Astrocyte (in vitro differentiated cells and primary cell): ENCODE measurements around the gene COL15A1. TPM values are rescaled to one million over a fixed set of nuclear protein-coding genes. Genes with fewer than 3 reads are reported as not detected.

Experiments
- DNase-seq: peaks from one replicate; pipeline ENCODE4 v3.0.0-alpha.2; 2010; ENCODE audit warnings: low read depth
- FAIRE-seq: peaks from 2 replicates; lab custom pipeline; 2011; peaks lifted over from hg19 to GRCh38; lab: Jason Lieb, UNC
- H2AFZ ChIP-seq: 2 replicates; pipeline ENCODE4 v1.6.0; 2012; ENCODE audit warnings: low read depth, low read length, inconsistent platforms
- H3K27ac ChIP-seq: 2 replicates; pipeline ENCODE4 v1.5.1; 2011; ENCODE audit warnings: low read depth, low read length, inconsistent platforms
- H3K27me3 ChIP-seq: 2 replicates; pipeline ENCODE4 v1.6.0; 2011; ENCODE audit warnings: low read length, inconsistent platforms; ENCODE audit not compliant: insufficient read depth
- H3K36me3 ChIP-seq: 2 replicates; pipeline ENCODE4 v1.5.1; 2011; ENCODE audit warnings: low read length, inconsistent platforms; ENCODE audit not compliant: insufficient read depth
- H3K4me1 ChIP-seq: 2 replicates; pipeline ENCODE4 v1.5.1; 2011; ENCODE audit warnings: low read length, inconsistent platforms; ENCODE audit not compliant: insufficient read depth
- H3K4me2 ChIP-seq: 2 replicates; pipeline ENCODE4 v1.6.0; 2012; ENCODE audit warnings: low read length, inconsistent platforms
- H3K4me3 ChIP-seq: 2 replicates; pipeline ENCODE4 v1.5.1; 2011; ENCODE audit warnings: low read depth, mild to moderate bottlenecking, low read length, inconsistent platforms; ENCODE audit not compliant: insufficient read depth
- H3K79me2 ChIP-seq: 2 replicates; pipeline ENCODE4 v1.6.0; 2012; ENCODE audit warnings: mild to moderate bottlenecking, low read length, inconsistent platforms; ENCODE audit not compliant: insufficient read depth
- H3K9ac ChIP-seq: 2 replicates; pipeline ENCODE4 v1.6.0; 2012; ENCODE audit warnings: mild to moderate bottlenecking, low read length, inconsistent platforms
- H3K9me3 ChIP-seq: 2 replicates; pipeline ENCODE4 v1.5.1; 2012; ENCODE audit warnings: low read depth, mild to moderate bottlenecking, low read length, inconsistent platforms; ENCODE audit not compliant: insufficient read depth
- H4K20me1 ChIP-seq: 2 replicates; pipeline ENCODE4 v1.6.0; 2012; ENCODE audit warnings: low read length, inconsistent platforms; ENCODE audit not compliant: insufficient read depth
- H3K27ac Mint-ChIP-seq: one replicate; pipeline ENCODE4 v1.8.0; 2021; ENCODE audit warnings: mild to moderate bottlenecking, mixed read lengths; ENCODE audit not compliant: unreplicated experiment
- H3K27me3 Mint-ChIP-seq: one replicate; pipeline ENCODE4 v1.8.0; 2021; ENCODE audit warnings: low read depth, mixed read lengths; ENCODE audit not compliant: unreplicated experiment
- H3K36me3 Mint-ChIP-seq: one replicate; pipeline ENCODE4 v1.8.0; 2021; ENCODE audit warnings: low read depth, mixed read lengths; ENCODE audit not compliant: unreplicated experiment
- H3K4me1 Mint-ChIP-seq: one replicate; pipeline ENCODE4 v1.8.0; 2021; ENCODE audit warnings: low read depth, mixed read lengths; ENCODE audit not compliant: unreplicated experiment
- H3K4me3 Mint-ChIP-seq: one replicate; pipeline ENCODE4 v1.8.0; 2021; ENCODE audit warnings: mild to moderate bottlenecking, moderate library complexity, mixed read lengths; ENCODE audit not compliant: unreplicated experiment
- H3K9me3 Mint-ChIP-seq: one replicate; pipeline ENCODE4 v1.8.0; 2021; ENCODE audit warnings: mild to moderate bottlenecking, mixed read lengths; ENCODE audit not compliant: unreplicated experiment
- EZH2 ChIP-seq: IDR thresholded peaks from 2 replicates; pipeline ENCODE4 v1.6.1; 2012; ENCODE audit warnings: mild to moderate bottlenecking, low read length, inconsistent platforms; ENCODE audit not compliant: insufficient read depth
- total RNA-seq: library from RNA; stranded (reverse); gene quantifications from 2 replicates; pipeline ENCODE4 v1.2.1, GENCODE V29; 2021
- TF ChIP-seq, protein P1 (sequence below): IDR thresholded peaks from 2 replicates; pipeline ENCODE4 v1.5.1; 2011; ENCODE audit warnings: low read depth, mild to moderate bottlenecking, inconsistent platforms, low read length, moderate library complexity; ENCODE audit not compliant: insufficient read depth

The COL15A1 gene
- total RNA-seq, 1 donor from 2014 or later: 5.6 TPM

GRCh38 chr9:98940276-98940675 lies 3.4 kb upstream of the COL15A1 start:
- H3K9me3 ChIP-seq: peaks cover 3% of the 10 kb centered on the region
- peaks cover 77% of the 10 kb centered on the region for H3K27me3 Mint-ChIP-seq
- no peak overlapping the region for H3K4me3 ChIP-seq
- H3K79me2 ChIP-seq: no peaks in the 10 kb centered on the region
- TF ChIP-seq, protein P1, sequence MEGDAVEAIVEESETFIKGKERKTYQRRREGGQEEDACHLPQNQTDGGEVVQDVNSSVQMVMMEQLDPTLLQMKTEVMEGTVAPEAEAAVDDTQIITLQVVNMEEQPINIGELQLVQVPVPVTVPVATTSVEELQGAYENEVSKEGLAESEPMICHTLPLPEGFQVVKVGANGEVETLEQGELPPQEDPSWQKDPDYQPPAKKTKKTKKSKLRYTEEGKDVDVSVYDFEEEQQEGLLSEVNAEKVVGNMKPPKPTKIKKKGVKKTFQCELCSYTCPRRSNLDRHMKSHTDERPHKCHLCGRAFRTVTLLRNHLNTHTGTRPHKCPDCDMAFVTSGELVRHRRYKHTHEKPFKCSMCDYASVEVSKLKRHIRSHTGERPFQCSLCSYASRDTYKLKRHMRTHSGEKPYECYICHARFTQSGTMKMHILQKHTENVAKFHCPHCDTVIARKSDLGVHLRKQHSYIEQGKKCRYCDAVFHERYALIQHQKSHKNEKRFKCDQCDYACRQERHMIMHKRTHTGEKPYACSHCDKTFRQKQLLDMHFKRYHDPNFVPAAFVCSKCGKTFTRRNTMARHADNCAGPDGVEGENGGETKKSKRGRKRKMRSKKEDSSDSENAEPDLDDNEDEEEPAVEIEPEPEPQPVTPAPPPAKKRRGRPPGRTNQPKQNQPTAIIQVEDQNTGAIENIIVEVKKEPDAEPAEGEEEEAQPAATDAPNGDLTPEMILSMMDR: no peak
- TF ChIP-seq EZH2: no peak
- peaks cover 10% of the 10 kb centered on the region for H3K4me1 ChIP-seq
- no peaks in the 10 kb centered on the region for H3K36me3 ChIP-seq
- H3K9ac ChIP-seq: no peak overlapping the region
- H3K27me3 ChIP-seq: peaks cover 93% of the 10 kb centered on the region
- H2AFZ ChIP-seq: no peak overlapping the region
- no peak overlapping the region for H3K4me2 ChIP-seq
- no peaks in the 10 kb centered on the region for H4K20me1 ChIP-seq
- FAIRE-seq: no peak
- H3K4me3 Mint-ChIP-seq: no peak overlapping the region
- no peak overlapping the region for H3K27ac ChIP-seq
- peaks cover 4% of the 10 kb centered on the region for H3K4me1 Mint-ChIP-seq
- no peaks in the 10 kb centered on the region for H3K36me3 Mint-ChIP-seq
- no peak for DNase-seq
- no peak overlapping the region for H3K27ac Mint-ChIP-seq
- H3K9me3 Mint-ChIP-seq: peaks cover 6% of the 10 kb centered on the region

- Histone ChIP-seq H2AFZ (no peak overlapping the region), H3K4me3 (no peak overlapping the region), H3K4me1 (peaks cover 10% of the 10 kb centered on the region), H3K9me3 (peaks cover 3% of the 10 kb centered on the region), H4K20me1 (no peaks in the 10 kb centered on the region), H3K9ac (no peak overlapping the region), H3K4me2 (no peak overlapping the region), H3K79me2 (no peaks in the 10 kb centered on the region), H3K27ac (no peak overlapping the region), H3K27me3 (peaks cover 93% of the 10 kb centered on the region), H3K36me3 (no peaks in the 10 kb centered on the region)
- Mint-ChIP-seq H3K27me3 (peaks cover 84% of the 10 kb centered on the region), H3K36me3 (no peaks in the 10 kb centered on the region), H3K27ac (no peak overlapping the region), H3K4me1 (no peaks in the 10 kb centered on the region), H3K9me3 (peaks cover 6% of the 10 kb centered on the region), H3K4me3 (no peak overlapping the region)
- no peak for FAIRE-seq
- DNase-seq: no peak
- TF ChIP-seq, protein P1: no peak
- TF ChIP-seq EZH2: no peak
These were observed 1.7 kb upstream of the COL15A1 start for GRCh38 chr9:98941946-98942523.
